ENCODE measurements around the gene HTRA3.

Gene HTRA3

GRCh38 chr4:8280876-8281440, 11.4 kb downstream of the HTRA3 start:
- DNase-seq (ENCODE audit: low read depth), result no peak

GRCh38 chr4:8281519-8282133, 12.1 kb downstream of the HTRA3 start:
- no peak for DNase-seq (ENCODE audit: low read depth)

DNA sequence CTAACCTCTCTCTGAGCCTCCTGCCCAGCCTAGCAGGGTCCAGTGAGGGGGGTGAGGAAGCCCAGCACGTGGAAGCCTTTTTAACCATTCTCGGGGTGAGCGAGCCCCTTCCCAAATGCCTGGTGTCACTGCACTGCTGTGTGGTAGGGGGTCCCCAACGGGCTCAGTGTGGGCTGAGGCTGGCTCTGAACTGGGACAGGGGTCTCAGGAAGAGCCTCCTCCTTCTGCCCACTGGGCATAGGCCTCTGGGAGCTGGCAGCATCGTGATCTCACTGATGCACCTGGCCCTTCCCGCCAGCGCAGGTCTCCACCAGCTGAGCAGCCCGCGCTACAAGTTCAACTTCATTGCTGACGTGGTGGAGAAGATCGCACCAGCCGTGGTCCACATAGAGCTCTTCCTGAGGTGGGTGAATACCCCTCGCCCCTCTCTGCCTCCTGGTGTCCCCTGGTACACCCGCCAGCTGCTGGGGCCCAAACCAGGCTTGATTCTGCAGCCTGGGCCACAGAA, 12.6 kb downstream of the HTRA3 start:
- DNase-seq (ENCODE audit: low read depth), result no peak

DNA sequence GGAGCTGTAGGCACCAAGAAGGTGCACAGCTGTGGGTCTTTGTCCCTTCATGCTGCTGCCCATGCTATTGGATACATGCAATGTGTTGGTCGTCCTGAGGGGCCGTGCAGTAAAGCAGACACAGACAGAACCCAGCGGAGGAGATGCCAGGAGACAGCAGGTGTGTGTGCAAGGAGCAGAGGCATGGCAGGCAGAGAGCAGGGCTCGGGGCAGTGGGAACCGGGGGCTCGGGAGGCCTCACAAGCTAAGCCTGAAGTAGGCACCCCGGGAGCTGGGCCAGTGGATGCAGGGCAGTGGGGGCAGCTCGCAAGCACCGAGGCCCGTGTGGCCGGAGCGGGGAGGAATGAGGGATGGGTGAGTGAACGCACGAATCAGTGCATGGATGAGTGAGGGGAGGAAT, 13.2 kb downstream of the HTRA3 start:
- no peak for DNase-seq (ENCODE audit: low read depth)

- DNase-seq (ENCODE audit: low read depth), result no peak
Observed at GRCh38 chr4:8283161-8283560, 13.6 kb downstream of the HTRA3 start.

DNA sequence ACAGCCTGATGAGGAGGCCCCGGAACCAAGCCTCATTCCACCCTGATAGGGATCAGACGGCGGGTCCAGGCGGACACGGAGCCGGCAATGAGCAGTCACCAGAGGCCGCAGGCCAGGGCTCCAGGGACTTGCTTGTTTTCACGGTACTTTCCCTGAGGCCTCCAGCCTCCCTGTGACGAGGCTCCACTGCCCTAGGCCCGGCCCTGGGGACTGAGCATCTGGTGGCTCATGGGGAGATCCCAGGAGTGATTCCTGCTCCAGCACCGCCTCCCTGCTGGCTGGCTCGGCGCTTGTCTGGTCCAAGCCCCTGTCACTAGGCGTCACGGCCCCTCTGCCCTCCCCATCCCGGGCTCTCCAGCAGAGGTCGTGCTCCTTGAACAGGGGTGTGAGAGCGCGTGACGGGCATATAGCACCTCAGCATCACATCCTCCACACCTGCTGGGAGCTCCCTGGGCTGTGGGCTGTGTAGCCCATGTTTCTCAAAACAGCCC, 14.1 kb downstream of the HTRA3 start:
- DNase-seq (ENCODE audit: low read depth), result no peak

- DNase-seq (ENCODE audit: low read depth), result no peak
Observed at GRCh38 chr4:8284391-8284790, 14.8 kb downstream of the HTRA3 start.

DNA sequence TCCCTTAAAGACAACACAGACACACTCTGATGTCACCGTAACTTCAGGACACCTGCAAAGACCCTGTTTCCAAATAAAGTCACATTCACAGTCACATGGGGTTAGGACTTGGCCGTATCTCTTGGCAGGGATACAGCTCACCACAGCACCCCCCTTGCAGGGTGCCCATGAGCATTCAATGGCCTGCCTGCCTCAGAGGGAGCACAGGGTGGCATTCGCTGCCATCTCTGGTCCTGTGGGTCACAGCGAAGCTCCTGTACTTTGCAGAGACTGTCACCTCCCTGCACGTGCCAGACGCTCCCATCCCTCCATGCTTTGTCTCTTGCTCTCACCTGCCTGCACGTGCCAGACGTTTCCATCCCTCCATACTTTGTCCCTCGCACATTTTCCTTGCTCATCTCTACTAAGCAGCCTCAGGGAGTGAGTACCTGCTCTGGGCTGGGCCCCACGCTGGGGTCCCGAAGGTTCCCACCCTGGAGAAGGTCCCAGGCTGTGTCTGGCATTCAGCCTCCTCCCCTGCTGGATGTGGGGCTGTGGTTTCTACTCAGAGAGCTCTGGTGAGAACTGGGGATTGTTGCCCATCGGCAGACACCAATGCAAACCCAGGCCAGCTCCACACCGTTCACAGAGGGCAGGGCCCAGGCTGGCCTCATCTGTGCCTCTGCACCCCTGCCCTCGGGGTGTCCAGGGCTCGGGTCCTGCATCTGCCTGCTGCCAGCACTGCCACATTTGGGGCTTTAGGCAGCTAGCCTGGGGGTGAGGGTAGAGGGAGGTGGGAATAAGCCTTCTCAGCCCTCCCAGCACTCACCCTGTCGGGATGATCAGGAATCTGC, 15.8 kb downstream of the HTRA3 start:
- no peak for DNase-seq (ENCODE audit: low read depth)

GRCh38 chr4:8285976-8286718, 16.6 kb downstream of the HTRA3 start:
- no peak for DNase-seq (ENCODE audit: low read depth)

DNA sequence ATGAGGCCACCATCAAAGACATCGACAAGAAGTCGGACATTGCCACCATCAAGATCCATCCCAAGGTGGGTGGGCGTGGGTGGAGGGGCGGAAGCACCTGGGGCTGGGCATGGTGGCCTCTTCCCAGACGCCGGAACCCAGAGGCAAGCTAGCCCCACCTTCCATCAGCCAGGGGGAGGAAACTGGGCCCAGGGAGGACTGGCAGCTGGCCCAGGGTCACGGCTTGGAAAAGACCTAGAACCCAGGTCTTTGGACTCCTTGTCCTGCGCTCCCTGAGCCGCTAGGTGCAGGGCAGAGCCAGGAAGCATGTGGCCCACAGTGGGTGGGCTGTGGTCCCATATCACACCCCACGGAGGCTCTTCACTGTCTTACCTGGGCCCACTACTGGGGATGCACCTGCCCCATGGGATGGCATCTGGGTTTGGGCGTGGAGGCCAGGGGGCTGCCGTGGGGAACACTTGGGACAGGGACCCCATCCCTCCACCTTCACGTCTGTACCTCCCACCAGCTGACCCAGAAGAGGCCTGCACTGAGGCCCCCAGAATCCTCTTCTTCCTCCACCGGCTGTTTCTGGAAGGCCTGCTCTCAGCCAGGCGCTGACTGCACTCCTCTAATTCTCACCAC, 17.3 kb downstream of the HTRA3 start:
- no peak for DNase-seq (ENCODE audit: low read depth)

DNA sequence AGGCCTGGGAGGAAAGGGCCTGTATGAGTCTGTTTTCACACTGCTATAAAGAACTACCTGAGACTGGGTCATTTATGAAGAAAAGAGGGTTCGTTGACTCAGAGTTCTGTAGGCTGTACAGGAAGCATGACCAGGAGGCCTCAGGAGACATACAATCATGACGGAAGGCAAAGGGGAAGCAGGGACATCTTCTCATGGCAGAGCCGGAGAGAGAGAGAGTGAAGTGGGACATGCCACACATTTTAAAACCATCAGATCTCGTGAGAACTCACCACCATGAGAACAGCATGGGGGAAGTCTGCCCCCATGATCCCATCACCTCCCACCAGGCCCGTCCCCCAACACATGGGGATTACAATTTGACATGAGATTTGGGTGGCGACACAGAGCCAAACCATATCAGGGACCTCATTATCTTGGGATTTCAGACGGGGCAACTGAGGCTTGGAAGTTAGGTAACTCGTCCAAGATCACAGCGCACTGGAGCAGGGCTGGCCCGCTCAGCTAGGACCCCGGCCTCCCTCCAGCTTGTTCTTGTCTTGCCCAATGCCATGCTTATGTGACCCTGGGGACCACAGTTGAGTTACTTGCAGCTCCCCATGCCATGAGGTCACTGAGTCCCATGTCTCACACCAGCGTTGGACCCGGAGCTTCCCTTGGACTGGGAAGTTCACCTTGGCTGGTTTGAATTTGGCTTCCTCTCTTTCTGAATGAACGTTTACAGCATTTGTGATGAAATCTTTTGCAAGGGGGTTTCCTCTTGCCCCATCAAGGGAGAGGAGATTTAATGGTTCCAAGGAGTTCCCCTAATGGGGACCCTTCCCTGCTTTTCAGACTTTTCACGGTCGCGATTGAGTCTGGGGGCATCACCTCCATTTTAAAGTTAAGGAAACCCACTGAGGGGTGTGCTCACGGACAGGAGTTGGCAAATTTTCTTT, 18.1 kb downstream of the HTRA3 start:
- no peak for DNase-seq (ENCODE audit: low read depth)

DNA sequence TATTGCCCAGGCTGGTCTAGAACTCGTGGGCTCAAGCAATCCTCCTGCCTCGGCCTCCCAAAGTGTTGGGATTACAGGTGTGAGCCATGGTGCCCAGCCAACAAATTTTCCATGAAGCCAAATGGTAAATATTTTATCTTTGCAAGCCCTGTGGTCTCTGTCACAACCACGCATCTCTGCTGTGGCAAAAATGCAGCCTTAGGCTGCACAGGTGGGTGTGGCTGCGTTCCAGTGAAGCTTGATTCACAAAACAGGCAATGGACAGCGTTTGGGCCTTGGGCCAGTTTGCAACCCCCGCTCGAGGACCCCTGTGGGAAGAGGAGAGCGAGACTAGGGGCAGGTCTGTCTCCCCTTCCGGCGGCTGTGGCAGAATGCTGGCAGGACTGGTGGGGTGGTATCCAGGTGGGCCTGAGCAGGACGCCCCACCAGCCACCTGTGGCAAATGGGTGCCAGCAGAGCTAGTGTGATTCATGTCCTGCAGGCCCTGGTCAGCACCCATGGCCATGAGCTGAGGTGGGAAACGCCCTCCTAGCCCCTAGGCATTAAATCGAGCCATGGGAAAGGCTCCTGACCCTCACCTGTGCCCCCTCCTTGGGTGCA, 19.7 kb downstream of the HTRA3 start:
- no peak for DNase-seq (ENCODE audit: low read depth)

GRCh38 chr4:8289956-8290700, 20.6 kb downstream of the HTRA3 start:
- no peak for DNase-seq (ENCODE audit: low read depth)

DNA sequence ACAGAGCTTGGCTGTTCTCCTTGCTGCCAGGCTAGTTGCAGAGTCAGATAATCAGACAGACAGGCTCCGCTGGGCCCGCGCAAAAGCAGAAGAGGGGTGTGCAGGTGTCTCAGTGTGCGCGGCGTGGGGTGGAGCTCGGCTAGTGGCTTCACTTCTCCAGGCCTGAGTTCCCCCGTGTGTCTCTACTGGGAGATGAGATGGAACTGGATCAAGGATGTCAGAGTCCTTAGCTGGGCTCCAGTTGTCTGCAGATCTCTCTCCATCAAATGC, 21.1 kb downstream of the HTRA3 start:
- no peak for DNase-seq (ENCODE audit: low read depth)

- no peak for DNase-seq (ENCODE audit: low read depth)
Observed at GRCh38 chr4:8291036-8291682, 21.6 kb downstream of the HTRA3 start.

DNA sequence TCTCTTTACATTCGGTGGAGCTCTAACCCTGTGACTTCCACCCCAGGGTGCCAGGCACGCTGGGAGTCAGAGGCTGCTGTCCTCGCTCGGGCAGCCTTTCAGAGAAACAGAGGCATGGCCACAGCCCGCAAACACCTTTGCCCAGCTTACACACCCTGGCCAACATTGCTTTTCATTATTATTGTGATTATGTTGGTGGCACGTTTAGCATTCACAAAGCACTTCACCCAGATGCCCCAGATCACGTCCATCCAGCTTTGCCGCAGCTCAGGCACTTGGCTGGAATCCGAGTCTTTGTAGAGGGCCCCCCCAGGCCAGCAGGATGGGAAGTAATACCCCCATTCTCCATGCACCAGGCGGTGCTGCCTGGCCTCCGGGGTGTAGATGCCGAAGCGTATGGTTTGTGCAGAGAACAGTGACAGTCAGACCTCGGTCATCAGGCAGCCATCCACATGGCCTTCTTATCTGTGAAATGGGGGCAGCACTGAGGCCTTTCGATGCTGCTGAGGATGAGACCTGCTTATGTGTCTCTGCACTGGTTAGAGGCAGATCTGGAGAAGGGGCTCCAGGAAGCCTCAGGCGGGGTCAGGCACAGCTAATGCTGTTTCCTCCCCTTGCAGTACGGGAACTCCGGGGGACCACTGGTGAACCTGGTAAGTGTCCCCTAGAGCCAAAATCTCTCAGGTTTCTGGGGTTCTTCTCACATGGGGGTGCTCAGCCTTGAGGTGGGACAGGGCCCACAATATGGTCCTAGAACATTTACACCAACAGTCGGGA, 22.3 kb downstream of the HTRA3 start:
- no peak for DNase-seq (ENCODE audit: low read depth)

DNA sequence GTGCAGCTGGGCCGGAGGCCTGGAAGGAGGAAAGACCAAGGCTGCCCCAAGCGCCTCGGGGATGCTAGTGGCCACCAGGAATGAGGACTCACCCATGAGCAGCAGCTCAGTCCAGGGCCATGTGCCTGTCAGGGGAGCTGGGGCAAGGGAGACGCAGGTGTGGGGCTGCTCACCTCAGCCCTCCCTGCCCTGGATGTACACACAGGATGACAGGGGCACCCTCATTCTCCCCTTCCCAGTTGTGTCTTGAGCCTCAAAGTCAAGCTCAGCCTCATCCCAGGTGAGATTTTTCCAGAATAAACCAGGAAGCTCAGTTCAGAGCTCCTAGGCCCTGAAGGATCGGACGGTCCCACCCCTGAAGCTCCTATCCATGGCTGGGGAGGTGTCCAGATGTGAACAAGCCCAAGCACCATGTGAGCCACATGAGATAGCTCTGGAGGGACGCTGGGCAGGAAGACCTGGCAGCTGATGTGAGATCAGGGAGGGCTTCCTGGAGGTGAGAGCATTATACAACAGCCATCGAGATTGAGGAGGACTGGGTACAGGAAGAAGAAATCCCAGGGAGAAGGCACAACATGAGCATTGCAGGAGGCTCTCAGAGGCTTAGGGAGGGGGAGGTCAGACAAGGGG, 23.0 kb downstream of the HTRA3 start:
- no peak for DNase-seq (ENCODE audit: low read depth)

Data from stimulated activated CD8-positive, alpha-beta memory T cell treated with anti-CD3 and anti-CD28 coated beads, Interleukin-15, amount 100 ng/mL, for 24 hours (primary cell).